ENCODE results near the gene SERPINA3. TPM values are rescaled to one million over a fixed set of nuclear protein-coding genes. Genes with fewer than 3 reads are reported as not detected.

SERPINA3 gene
- total RNA-seq, 2 experiments from 2014 or later: not detected

DNA sequence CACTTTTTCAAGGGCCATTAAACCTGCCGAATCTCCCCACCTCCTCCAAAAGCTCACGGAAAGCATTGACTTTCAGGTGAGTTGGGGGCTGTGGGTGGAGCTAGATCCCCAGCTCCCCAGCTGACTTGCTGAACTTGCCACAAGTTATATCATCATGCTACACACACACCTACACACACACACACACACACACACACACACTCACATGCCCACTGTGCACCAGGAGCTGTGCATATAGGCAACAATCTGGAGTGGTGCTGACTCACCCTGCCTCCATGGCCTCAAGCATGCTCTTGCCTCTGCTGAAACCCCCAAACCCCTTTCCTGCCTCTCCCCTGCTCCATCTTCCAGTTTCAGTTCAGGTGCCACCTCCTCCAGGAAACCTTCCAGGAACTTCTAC lies 26.1 kb downstream of the SERPINA3 start:
- Mint-ChIP-seq H3K9me3 (no peaks in the 10 kb centered on the region), H3K4me1 (ENCODE audit: low read depth) (no peaks in the 10 kb centered on the region), H3K27ac (no peak overlapping the region), H3K36me3 (ENCODE audit: low read depth) (no peaks in the 10 kb centered on the region), H3K4me3 (no peak overlapping the region), H3K27me3 (no peaks in the 10 kb centered on the region)
- TF ChIP-seq, protein P1, sequence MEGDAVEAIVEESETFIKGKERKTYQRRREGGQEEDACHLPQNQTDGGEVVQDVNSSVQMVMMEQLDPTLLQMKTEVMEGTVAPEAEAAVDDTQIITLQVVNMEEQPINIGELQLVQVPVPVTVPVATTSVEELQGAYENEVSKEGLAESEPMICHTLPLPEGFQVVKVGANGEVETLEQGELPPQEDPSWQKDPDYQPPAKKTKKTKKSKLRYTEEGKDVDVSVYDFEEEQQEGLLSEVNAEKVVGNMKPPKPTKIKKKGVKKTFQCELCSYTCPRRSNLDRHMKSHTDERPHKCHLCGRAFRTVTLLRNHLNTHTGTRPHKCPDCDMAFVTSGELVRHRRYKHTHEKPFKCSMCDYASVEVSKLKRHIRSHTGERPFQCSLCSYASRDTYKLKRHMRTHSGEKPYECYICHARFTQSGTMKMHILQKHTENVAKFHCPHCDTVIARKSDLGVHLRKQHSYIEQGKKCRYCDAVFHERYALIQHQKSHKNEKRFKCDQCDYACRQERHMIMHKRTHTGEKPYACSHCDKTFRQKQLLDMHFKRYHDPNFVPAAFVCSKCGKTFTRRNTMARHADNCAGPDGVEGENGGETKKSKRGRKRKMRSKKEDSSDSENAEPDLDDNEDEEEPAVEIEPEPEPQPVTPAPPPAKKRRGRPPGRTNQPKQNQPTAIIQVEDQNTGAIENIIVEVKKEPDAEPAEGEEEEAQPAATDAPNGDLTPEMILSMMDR (IDR thresholded peaks at IDR 0.05): no peak
- POLR2A ChIA-PET: no interaction called here
- intact Hi-C loops (cut with micrococcal nuclease): no loop called here
- CTCF ChIA-PET: no interaction called here
- no peak for DNase-seq
- no peak for ATAC-seq

DNA sequence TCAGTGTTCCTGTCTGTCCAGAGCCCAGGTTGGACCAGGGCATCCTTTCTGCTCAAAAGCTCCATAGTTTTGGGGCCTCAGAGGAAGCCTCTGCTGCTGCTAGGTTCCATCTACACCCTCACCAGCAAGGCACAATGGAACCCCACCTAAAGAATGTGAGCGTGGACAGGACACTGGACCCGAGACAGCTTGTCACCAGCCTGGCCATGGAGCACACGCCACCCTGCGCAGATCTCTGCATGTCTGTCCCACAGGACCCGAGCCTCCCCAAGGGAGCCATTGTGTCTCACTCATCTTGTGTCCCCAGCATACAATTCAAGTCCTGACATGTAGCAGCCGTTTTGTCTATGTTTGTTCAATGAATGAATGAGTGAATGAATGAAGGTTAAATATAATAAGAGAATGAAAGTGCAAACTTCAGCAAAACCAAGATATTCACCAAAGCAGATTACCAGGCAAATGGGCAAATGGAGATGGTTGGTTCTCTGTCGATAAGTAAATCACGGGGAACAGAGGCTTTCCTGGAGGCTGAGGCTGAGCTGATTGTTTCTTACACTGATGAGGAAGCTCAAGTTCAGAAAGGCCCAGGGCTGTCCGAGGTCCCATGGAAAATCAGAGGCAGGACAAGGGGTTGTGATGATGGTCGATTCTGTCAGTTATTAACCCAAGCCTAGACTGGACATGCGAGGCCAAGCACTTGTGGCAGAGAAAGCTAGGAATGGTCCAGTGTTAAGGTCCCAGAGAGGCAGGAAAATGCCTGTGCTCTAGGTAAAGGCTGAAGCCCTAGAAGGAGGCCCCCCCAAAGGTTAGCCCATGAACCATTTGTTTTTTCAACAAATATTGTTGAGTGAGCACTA lies 27.0 kb downstream of the SERPINA3 start:
- intact Hi-C loops (cut with micrococcal nuclease): no loop called here
- CTCF ChIA-PET: no interaction called here

DNA sequence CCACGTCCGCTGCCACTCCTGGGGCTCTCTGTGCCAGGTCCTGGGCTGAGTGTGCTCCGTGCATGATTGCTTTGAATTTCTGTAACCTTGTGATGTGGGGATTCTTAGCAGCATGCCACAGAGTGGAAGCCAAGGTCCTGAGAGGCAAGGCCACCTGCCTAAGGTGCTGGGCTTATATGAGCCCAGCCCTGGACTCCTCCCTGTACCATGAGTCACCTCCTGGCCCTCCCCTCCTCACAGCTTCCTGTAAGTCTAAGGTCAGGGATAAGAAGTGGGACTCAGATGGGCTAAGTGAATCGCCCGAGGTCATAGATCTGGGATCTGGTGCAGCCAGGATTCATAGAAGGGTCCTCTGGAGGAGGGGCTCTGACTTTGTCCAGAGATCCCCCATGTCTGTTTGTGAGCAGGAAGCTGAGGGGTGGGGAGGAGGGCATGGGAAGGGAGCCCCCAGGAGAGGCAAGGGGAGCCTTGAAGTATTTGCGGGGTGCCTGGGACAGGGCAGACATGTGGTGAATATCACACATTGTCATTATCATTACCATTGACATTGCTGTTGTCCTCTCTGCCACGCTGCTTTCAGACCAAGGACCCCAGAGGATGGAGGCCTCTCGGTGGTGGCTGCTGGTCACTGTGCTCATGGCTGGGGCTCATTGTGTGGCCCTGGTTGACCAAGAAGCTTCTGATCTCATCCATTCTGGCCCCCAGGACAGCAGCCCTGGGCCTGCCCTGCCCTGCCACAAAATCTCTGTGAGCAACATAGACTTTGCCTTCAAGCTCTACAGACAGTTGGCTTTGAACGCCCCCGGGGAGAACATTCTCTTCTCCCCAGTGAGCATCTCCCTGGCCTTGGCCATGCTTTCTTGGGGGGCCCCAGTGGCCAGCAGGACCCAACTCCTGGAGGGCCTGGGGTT lies 28.8 kb downstream of the SERPINA3 start:
- H3K4me1 Mint-ChIP-seq (ENCODE audit: low read depth): no peaks in the 10 kb centered on the region
- H3K4me3 Mint-ChIP-seq: no peak overlapping the region
- H3K36me3 Mint-ChIP-seq (ENCODE audit: low read depth): no peaks in the 10 kb centered on the region
- no peaks in the 10 kb centered on the region for H3K9me3 Mint-ChIP-seq
- DNase-seq (no peak), ATAC-seq (no peak)
- CTCF ChIA-PET: no interaction called here
- POLR2A ChIA-PET: no interaction called here
- H3K27ac Mint-ChIP-seq: no peak overlapping the region
- TF ChIP-seq, protein P1 (IDR thresholded peaks at IDR 0.05): no peak
- intact Hi-C loops (cut with micrococcal nuclease): no loop called here
- peaks cover under 1% of the 10 kb centered on the region for H3K27me3 Mint-ChIP-seq

More for the DNA sequence above, 27.0 kb downstream of the SERPINA3 start:
- Mint-ChIP-seq H3K4me3 (no peak overlapping the region), H3K27me3 (no peaks in the 10 kb centered on the region), H3K27ac (no peak overlapping the region), H3K9me3 (no peaks in the 10 kb centered on the region), H3K4me1 (ENCODE audit: low read depth) (no peaks in the 10 kb centered on the region), H3K36me3 (ENCODE audit: low read depth) (no peaks in the 10 kb centered on the region)
- TF ChIP-seq, protein P1 (IDR thresholded peaks at IDR 0.05): no peak
- DNase-seq: no peak
- POLR2A ChIA-PET: no interaction called here
- ATAC-seq: no peak

DNA sequence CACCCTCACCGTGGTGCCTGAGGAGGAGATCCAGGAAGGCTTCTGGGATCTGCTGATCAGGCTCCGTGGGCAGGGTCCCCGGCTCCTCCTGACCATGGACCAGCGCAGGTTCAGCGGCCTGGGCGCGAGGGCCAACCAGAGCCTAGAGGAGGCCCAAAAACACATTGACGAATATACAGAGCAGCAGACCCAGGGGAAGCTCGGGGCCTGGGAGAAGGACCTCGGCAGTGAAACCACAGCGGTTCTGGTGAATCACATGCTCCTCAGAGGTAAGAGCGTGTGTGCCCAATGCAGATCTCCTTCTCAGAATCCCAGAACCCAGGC lies 29.4 kb downstream of the SERPINA3 start:
- H3K36me3 Mint-ChIP-seq (ENCODE audit: low read depth): no peaks in the 10 kb centered on the region
- intact Hi-C loops (cut with micrococcal nuclease): no loop called here
- POLR2A ChIA-PET: no interaction called here
- ATAC-seq (no peak), DNase-seq (no peak)
- H3K9me3 Mint-ChIP-seq: no peaks in the 10 kb centered on the region
- H3K27me3 Mint-ChIP-seq: peaks cover 2% of the 10 kb centered on the region
- no peak overlapping the region for H3K4me3 Mint-ChIP-seq
- TF ChIP-seq, protein P1 (IDR thresholded peaks at IDR 0.05): no peak
- CTCF ChIA-PET: interaction anchor here (0.6 kb wide), 1 partner anchor 29 kb away, joined by 3 read pairs; the partner anchor contains the start of gene SERPINA3
- no peaks in the 10 kb centered on the region for H3K4me1 Mint-ChIP-seq (ENCODE audit: low read depth)
- no peak overlapping the region for H3K27ac Mint-ChIP-seq
